Aorta (tissue), 5 donors: Measurements from ENCODE around the gene SHISA5. TPM values are rescaled to one million over a fixed set of nuclear protein-coding genes. Genes with fewer than 3 reads are reported as not detected.

Experiments used
- ATAC-seq: fragments of 200-7000 bp; cut with Tn5 transposase; one replicate; pipeline ENCODE4 v1.9.1; 2022; ENCODE audit warnings: moderate library complexity; ENCODE audit not compliant: low FRiP score
- DNase-seq, 2 donors: peaks; one replicate each; pipeline ENCODE4 v3.0.0-alpha.2; 2020
- H3K27ac ChIP-seq, 2 donors: one replicate each; pipeline ENCODE4 v1.5.1; 2013; ENCODE audit warnings: low read length in 2 of 2, mild to moderate bottlenecking in 2 of 2, moderate library complexity in 2 of 2, control low read depth in 1 of 2, inconsistent platforms in 1 of 2, low read depth in 1 of 2
- H3K27me3 ChIP-seq, 2 donors: one replicate each; pipeline ENCODE4 v1.6.1; 2013; ENCODE audit warnings: control low read depth in 1 of 2, low read length in 1 of 2, mild to moderate bottlenecking in 1 of 2, moderate library complexity in 1 of 2; ENCODE audit not compliant: insufficient read depth in 2 of 2, control insufficient read depth in 1 of 2
- H3K36me3 ChIP-seq, 2 donors: one replicate each; pipeline ENCODE4 v1.6.1; 2013; ENCODE audit warnings: control low read depth in 1 of 2, low read length in 1 of 2, mild to moderate bottlenecking in 1 of 2; ENCODE audit not compliant: insufficient read depth in 2 of 2, control insufficient read depth in 1 of 2
- H3K4me1 ChIP-seq, 2 donors: one replicate each; pipeline ENCODE4 v1.6.1; 2013; ENCODE audit warnings: low read length in 2 of 2, control low read depth in 1 of 2, mild to moderate bottlenecking in 1 of 2, moderate library complexity in 1 of 2; ENCODE audit not compliant: insufficient read depth in 2 of 2, control insufficient read depth in 1 of 2
- H3K4me3 ChIP-seq, 2 donors: one replicate each; pipeline ENCODE4 v1.5.1; 2013; ENCODE audit warnings: low read length in 2 of 2, control low read depth in 1 of 2, mild to moderate bottlenecking in 1 of 2
- H3K9me3 ChIP-seq: one replicate; pipeline ENCODE4 v1.6.1; 2013; ENCODE audit warnings: mild to moderate bottlenecking, low read length; ENCODE audit not compliant: control insufficient read depth
- WGBS, 2 donors: extraction: QIAGEN DNeasy Blood & Tissue Kit; methylation state at CpG; one replicate each; pipeline ENCODE4 v1.1.7; 2013; 5-methylcytosine and 5-hydroxymethylcytosine counted together
- intact Hi-C, 2 donors: fragments of 100-400 bp; cut with DNase I; formaldehyde crosslinking; loops; one replicate each; pipeline versions ENCODE4 v1.14.2 to v1.15.0; 2022
- microRNA-seq, 2 donors: library from miRNA; unstranded; fragments of <30 nt; microRNA quantifications; one replicate each; pipeline ENCODE4 v1.2.0, GENCODE V29; 2020
- polyA plus RNA-seq, 2 donors: library from polyadenylated mRNA; stranded (reverse); fragments of 200-250 nt; gene quantifications; one replicate each; pipeline ENCODE4 v1.2.3, GENCODE V29; 2013
- total RNA-seq, 2 donors: library from RNA; stranded (reverse); fragmentation: NEBNext Ultra II Directional; extraction: Animal tissue kit (Norgen Biotek cat#: 25700); gene quantifications; one replicate each; pipeline ENCODE4 v1.2.1, GENCODE V29; 2021
- donor health status: healthy with polysubstance abuse.
- donor health status: Bipolar disorder and iron deficiency.
- donor health status: DM: no; HTN: no; CAD: no.
- donor health status: DM: no; HTN: no; CAD: no.
- donor health status: DM: yes; HTN: yes; CAD: no.

SHISA5 gene
- total and polyA plus RNA-seq, 4 donors = 64.2 to 183 (median 142) TPM

DNA sequence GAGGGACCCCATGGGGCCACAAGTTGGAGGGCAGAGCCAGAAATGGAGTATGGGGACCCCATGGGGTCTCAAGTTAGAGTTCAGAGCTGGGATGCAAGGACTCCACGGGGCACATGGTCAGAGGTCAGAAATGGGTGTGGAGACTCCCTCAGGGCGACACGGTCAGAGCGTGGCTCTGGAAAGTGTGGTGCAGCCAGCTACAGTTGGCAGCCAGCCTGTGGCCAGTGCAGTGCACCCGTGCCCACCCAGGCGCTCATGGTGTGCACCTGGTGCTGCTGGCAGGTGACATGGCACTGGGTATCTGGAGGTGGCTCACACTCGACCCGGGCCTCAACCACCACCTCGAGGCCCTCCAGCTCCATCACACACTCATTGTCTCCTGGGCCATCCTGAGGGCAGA lies 85.3 kb downstream of the SHISA5 start:
- Histone ChIP-seq H3K36me3 (peaks cover 0 to 8% of the 10 kb centered on the region in 2 donors), H3K4me3 (no peak overlapping the region), H3K27me3 (no peaks in the 10 kb centered on the region), H3K27ac (no peak overlapping the region), H3K4me1 (no peaks in the 10 kb centered on the region), H3K9me3 (no peaks in the 10 kb centered on the region)
- WGBS, 2 donors = 71 to 80% methylated on average over 9 of the region's 9 CpGs
- DNase-seq (no peak), ATAC-seq (no peak)
- intact Hi-C loops = no loop called here

DNA sequence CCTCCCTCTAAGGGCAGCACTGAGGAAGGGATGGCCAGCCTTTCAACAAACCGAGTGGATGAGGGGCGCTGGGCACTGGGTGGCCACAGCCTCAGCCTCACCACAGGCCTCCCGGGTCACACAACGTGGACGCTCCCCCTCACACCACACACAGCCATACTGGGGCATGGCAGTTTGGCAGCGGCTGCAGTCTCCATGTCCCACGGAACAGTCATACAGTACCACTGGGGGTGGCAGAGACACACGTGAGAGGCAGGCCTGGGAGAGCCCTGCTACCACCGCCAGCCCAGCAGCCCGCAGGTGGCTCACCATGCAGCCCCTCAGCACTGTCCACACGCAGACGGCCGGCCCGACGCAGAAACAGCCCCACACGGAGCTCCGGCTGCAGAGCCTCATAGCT lies 85.8 kb downstream of the SHISA5 start:
- no peak overlapping the region for H3K27ac ChIP-seq
- no peak overlapping the region for H3K4me3 ChIP-seq
- intact Hi-C loops = no loop called here
- H3K4me1 ChIP-seq = no peaks in the 10 kb centered on the region
- H3K27me3 ChIP-seq = no peaks in the 10 kb centered on the region
- DNase-seq (no peak), ATAC-seq (no peak)
- peaks cover 0 to 8% of the 10 kb centered on the region in 2 donors for H3K36me3 ChIP-seq
- 88 to 90% methylated on average over 17 of the region's 17 CpGs for WGBS, 2 donors
- no peaks in the 10 kb centered on the region for H3K9me3 ChIP-seq

Small RNAs within 50 kb of the gene (microRNA-seq; reads per million reads assigned to microRNA genes)
- 0 reads per million in 2 donors for gene MIR6823

Other genes with a start within 250 kb of the SHISA5 start
- 10 to 100 TPM; 17.2 to 27.7 TPM for gene NME6, start 202.8 kb downstream of the SHISA5 start, total RNA-seq
- 10 to 100 TPM; 11.7 to 19.0 TPM for gene NME6, start 202.8 kb downstream of the SHISA5 start, polyA plus RNA-seq
- gene SPINK8, start 170.5 kb downstream of the SHISA5 start, total RNA-seq = not detected
- gene SPINK8, start 170.5 kb downstream of the SHISA5 start, polyA plus RNA-seq = not detected
- not detected for gene FBXW12, start 132.0 kb downstream of the SHISA5 start, total RNA-seq
- gene FBXW12, start 132.0 kb downstream of the SHISA5 start, polyA plus RNA-seq = not detected
- gene PLXNB1, start 74.1 kb downstream of the SHISA5 start, total RNA-seq = 100 to 1,000 TPM in 1 of 2 donors, 10 to 100 TPM in 1; 69.9 to 115 TPM
- gene PLXNB1, start 74.1 kb downstream of the SHISA5 start, polyA plus RNA-seq = 100 to 1,000 TPM in 1 of 2 donors, 10 to 100 TPM in 1; 26.3 to 235 TPM
- gene CCDC51, start 64.1 kb downstream of the SHISA5 start, total RNA-seq = 1 to 10 TPM; 6.4 to 6.7 TPM
- 10 to 100 TPM in 1 of 2 donors, 1 to 10 TPM in 1; 9.5 to 12.7 TPM for gene CCDC51, start 64.1 kb downstream of the SHISA5 start, polyA plus RNA-seq
- 100 to 1,000 TPM; 114 to 128 TPM for gene TMA7, start 63.9 kb downstream of the SHISA5 start, total RNA-seq
- gene TMA7, start 63.9 kb downstream of the SHISA5 start, polyA plus RNA-seq = 100 to 1,000 TPM; 302 to 686 TPM
- 1 to 10 TPM; 5.0 to 6.3 TPM for gene ATRIP, start 57.4 kb downstream of the SHISA5 start, total RNA-seq
- gene ATRIP, start 57.4 kb downstream of the SHISA5 start, polyA plus RNA-seq = 1 to 10 TPM; 4.0 to 7.5 TPM
- gene PFKFB4, start 52.6 kb upstream of the SHISA5 start, total RNA-seq = 10 to 100 TPM in 1 of 2 donors, 1 to 10 TPM in 1; 7.2 to 14.6 TPM
- gene PFKFB4, start 52.6 kb upstream of the SHISA5 start, polyA plus RNA-seq = 1 to 10 TPM; 2.8 to 5.6 TPM
- gene UCN2, start 59.6 kb upstream of the SHISA5 start, total RNA-seq = under 1 TPM in 1 of 2 donors, not detected in 1; 0.24 TPM
- 1 to 10 TPM in 1 of 2 donors, not detected in 1; 6.8 TPM for gene UCN2, start 59.6 kb upstream of the SHISA5 start, polyA plus RNA-seq
- gene COL7A1, start 91.2 kb upstream of the SHISA5 start, total RNA-seq = 1 to 10 TPM; 5.4 to 6.7 TPM
- 100 to 1,000 TPM in 1 of 2 donors, 1 to 10 TPM in 1; 3.9 to 217 TPM for gene COL7A1, start 91.2 kb upstream of the SHISA5 start, polyA plus RNA-seq
- 100 to 1,000 TPM in 1 of 2 donors, 10 to 100 TPM in 1; 95.6 to 143 TPM for gene UQCRC1, start 105.5 kb upstream of the SHISA5 start, total RNA-seq
- 100 to 1,000 TPM; 149 to 203 TPM for gene UQCRC1, start 105.5 kb upstream of the SHISA5 start, polyA plus RNA-seq
- not detected for gene TMEM89, start 117.6 kb upstream of the SHISA5 start, total RNA-seq
- 1 to 10 TPM in 1 of 2 donors, not detected in 1; 5.7 TPM for gene TMEM89, start 117.6 kb upstream of the SHISA5 start, polyA plus RNA-seq
- gene SLC26A6, start 131.3 kb upstream of the SHISA5 start, total RNA-seq = 10 to 100 TPM; 30.7 to 33.6 TPM
- 100 to 1,000 TPM in 1 of 2 donors, 10 to 100 TPM in 1; 10.5 to 154 TPM for gene SLC26A6, start 131.3 kb upstream of the SHISA5 start, polyA plus RNA-seq
- gene CELSR3, start 158.7 kb upstream of the SHISA5 start, total RNA-seq = 1 to 10 TPM in 1 of 2 donors, under 1 TPM in 1; 0.91 to 1.3 TPM
- gene CELSR3, start 158.7 kb upstream of the SHISA5 start, polyA plus RNA-seq = 1 to 10 TPM in 1 of 2 donors, under 1 TPM in 1; 0.25 to 1.3 TPM
- 10 to 100 TPM; 26.4 to 31.9 TPM for gene NCKIPSD, start 181.7 kb upstream of the SHISA5 start, total RNA-seq
- gene NCKIPSD, start 181.7 kb upstream of the SHISA5 start, polyA plus RNA-seq = 10 to 100 TPM; 11.8 to 28.7 TPM
- 10 to 100 TPM; 43.9 to 58.2 TPM for gene IP6K2, start 213.0 kb upstream of the SHISA5 start, total RNA-seq
- 100 to 1,000 TPM in 1 of 2 donors, 10 to 100 TPM in 1; 46.6 to 105 TPM for gene IP6K2, start 213.0 kb upstream of the SHISA5 start, polyA plus RNA-seq